Pancreas (tissue), 10 donors: ENCODE measurements around the gene ICA1L. TPM values are rescaled to one million over a fixed set of nuclear protein-coding genes. Genes with fewer than 3 reads are reported as not detected.

Source experiments
- ATAC-seq, 4 donors: fragments of 200-7000 bp; cut with Tn5 transposase; one replicate each; pipeline versions ENCODE4 v1.8.0 to v1.9.1; 2020; ENCODE audit warnings: mild to moderate bottlenecking in 4 of 4, moderate library complexity in 4 of 4
- DNase-seq, 6 donors: peaks; one replicate each; pipeline ENCODE4 v3.0.0-alpha.2; 2020
- FAIRE-seq: peaks from 2 replicates; lab custom pipeline; 2012; peaks lifted over from hg19 to GRCh38; lab: Jason Lieb, UNC
- H3K27ac ChIP-seq, 4 donors: fragments of 200-600 bp; sonication (generic); 1 replicate in 3 of 4; 2 replicates in 1 of 4; pipeline versions ENCODE4 v1.5.0 to v1.8.0; 2020
- H3K27me3 ChIP-seq, 4 donors: fragments of 200-600 bp; one replicate each; pipeline ENCODE4 v1.8.0; 2021
- H3K36me3 ChIP-seq, 3 donors: fragments of 200-600 bp; sonication (generic) in 1 of 3; one replicate each; pipeline versions ENCODE4 v1.5.0 to v1.8.0; 2020 to 2021
- H3K4me1 ChIP-seq, 3 donors: fragments of 200-600 bp; one replicate each; pipeline ENCODE4 v1.8.0; 2021
- H3K4me3 ChIP-seq, 4 donors: fragments of 200-600 bp; sonication (generic) in 2 of 4; one replicate each; pipeline versions ENCODE4 v1.5.0 to v1.8.0; 2020 to 2021
- H3K9me3 ChIP-seq, 4 donors: fragments of 200-600 bp; one replicate each; pipeline ENCODE4 v1.8.0; 2021
- CTCF ChIP-seq, 4 donors: fragments of 200-600 bp; sonication (generic) in 3 of 4; IDR thresholded peaks; one replicate each; pipeline versions ENCODE4 v1.5.0 to v1.8.0; 2021; ENCODE audit warnings: antibody characterized with exemption in 4 of 4
- WGBS, 2 donors: extraction: QIAGEN DNeasy Blood & Tissue Kit; methylation state at CpG; one replicate each; pipeline ENCODE4 v1.1.7; 2013; 5-methylcytosine and 5-hydroxymethylcytosine counted together
- intact Hi-C, 3 donors: fragments of 100-400 bp; cut with DNase I; formaldehyde crosslinking; loops; one replicate each; pipeline versions ENCODE4 v1.11.1 to v1.14.2; 2022
- polyA plus RNA-seq, 2 donors: library from polyadenylated mRNA; stranded (reverse); fragments of 200-250 nt; gene quantifications; one replicate each; pipeline ENCODE4 v1.2.3, GENCODE V29; 2013
- total RNA-seq, 6 donors: library from RNA; stranded (reverse); fragmentation: NEBNext Ultra II Directional in 4 of 6; extraction: Animal tissue kit (Norgen Biotek cat#: 25700) in 4 of 6; gene quantifications; one replicate each; pipeline versions ENCODE4 v1.2.1 to v1.2.4, GENCODE V29; 2021 to 2023
- donor health status: healthy with polysubstance abuse.
- donor health status: DM: no; HTN: no; CAD: no; lungs with moderate emphysema.
- donor health status: DM: no; HTN: no; CAD: no.
- donor health status: control.
- donor health status: control.
- donor health status: Bipolar disorder and iron deficiency.
- donor health status: DM: yes; HTN: yes; CAD: no.
- donor health status: DM: no; HTN: no; CAD: no.
- donor health status: DM: no; HTN: no; CAD: no.
- donor health status: DM: yes; HTN: yes; CAD: no.

Gene ICA1L
- total and polyA plus RNA-seq, 8 donors: 2.7 to 8.1 (median 3.6) TPM

- no peak overlapping the region for H3K27ac ChIP-seq
- H3K27me3 ChIP-seq: no peaks in the 10 kb centered on the region
- no peaks in the 10 kb centered on the region for H3K36me3 ChIP-seq
- no peak for TF ChIP-seq CTCF (IDR thresholded peaks at IDR 0.05)
- H3K4me1 ChIP-seq: no peaks in the 10 kb centered on the region
- DNase-seq: no peak
- no peak for ATAC-seq
- no peaks in the 10 kb centered on the region for H3K9me3 ChIP-seq
- WGBS, 2 donors: 85 to 96% methylated on average over 9 of the region's 9 CpGs
- intact Hi-C loops: no loop called here
- no peak for FAIRE-seq
- no peak overlapping the region for H3K4me3 ChIP-seq
Observed at GRCh38 chr2:202847693-202848524, 23.7 kb downstream of the ICA1L start.

GRCh38 chr2:202844656-202845055 is 26.9 kb downstream of the ICA1L start:
- WGBS, 2 donors: 69 to 73% methylated on average over 2 of the region's 2 CpGs
- no peaks in the 10 kb centered on the region for H3K4me1 ChIP-seq
- TF ChIP-seq CTCF (IDR thresholded peaks at IDR 0.05): no peak
- H3K27ac ChIP-seq: no peak overlapping the region
- no peaks in the 10 kb centered on the region for H3K36me3 ChIP-seq
- H3K27me3 ChIP-seq: no peaks in the 10 kb centered on the region
- DNase-seq (no peak), ATAC-seq (no peak), FAIRE-seq (no peak)
- H3K9me3 ChIP-seq: no peaks in the 10 kb centered on the region
- no peak overlapping the region for H3K4me3 ChIP-seq
- intact Hi-C loops: no loop called here

- FAIRE-seq: no peak
- Histone ChIP-seq H3K9me3 (no peaks in the 10 kb centered on the region), H3K27ac (no peak overlapping the region), H3K27me3 (no peaks in the 10 kb centered on the region), H3K36me3 (no peaks in the 10 kb centered on the region), H3K4me1 (no peaks in the 10 kb centered on the region), H3K4me3 (no peak overlapping the region)
- no peak for ATAC-seq
- intact Hi-C loops: no loop called here
- TF ChIP-seq CTCF (IDR thresholded peaks at IDR 0.05): no peak
- DNase-seq: no peak
Observed at GRCh38 chr2:202842690-202843089, 28.9 kb downstream of the ICA1L start.

GRCh38 chr2:202841090-202841867 is 30.3 kb downstream of the ICA1L start:
- H3K9me3 ChIP-seq: no peaks in the 10 kb centered on the region
- no peaks in the 10 kb centered on the region for H3K36me3 ChIP-seq
- H3K27me3 ChIP-seq: no peaks in the 10 kb centered on the region
- 91 to 96% methylated on average over 11 of the region's 11 CpGs for WGBS, 2 donors
- ATAC-seq (no peak), DNase-seq (peak in 1 of 6 donors; percentile 47), FAIRE-seq (no peak)
- H3K4me1 ChIP-seq: no peaks in the 10 kb centered on the region
- intact Hi-C loops: no loop called here
- TF ChIP-seq CTCF (IDR thresholded peaks at IDR 0.05): no peak
- no peak overlapping the region for H3K4me3 ChIP-seq
- H3K27ac ChIP-seq: no peak overlapping the region
